PFSK-1 (cell line): ENCODE measurements around the gene ECEL1.

Experiments
- POLR2AphosphoS5 ChIP-seq: IDR thresholded peaks from 2 replicates; pipeline ENCODE4 v1.6.1; 2012; ENCODE audit warnings: low read depth, mild to moderate bottlenecking, control low read depth, low read length, moderate library complexity
- REST ChIP-seq, 2 experiments: IDR thresholded peaks; 2 replicates each; pipeline versions ENCODE4 v1.6.1 to v1.8.0; 2011 to 2012; ENCODE audit warnings: low read depth in 2 of 2, low read length in 2 of 2, control low read depth in 1 of 2, inconsistent platforms in 1 of 2, mild to moderate bottlenecking in 1 of 2, moderate library complexity in 1 of 2; ENCODE audit not compliant: insufficient read depth in 1 of 2
- SIN3A ChIP-seq: IDR thresholded peaks from 2 replicates; pipeline ENCODE4 v1.6.1; 2012; ENCODE audit warnings: mild to moderate bottlenecking, low read length, moderate library complexity, borderline replicate concordance; ENCODE audit not compliant: insufficient read depth
- TAF1 ChIP-seq: IDR thresholded peaks from 2 replicates; pipeline ENCODE4 v1.6.1; 2012; ENCODE audit warnings: low read length, control low read depth, borderline replicate concordance; ENCODE audit not compliant: insufficient read depth

- TF ChIP-seq TAF1 = no peak
- no peak for TF ChIP-seq POLR2AphosphoS5
- TF ChIP-seq REST (IDR thresholded peaks at IDR 0.05; ENCODE audit: insufficient read depth in 1 of 2, low read depth in 2 of 2, low read length in 2 of 2) = no peak
- TF ChIP-seq SIN3A = no peak
These were observed 20.6 kb upstream of the ECEL1 start for GRCh38 chr2:232508251-232508650.
